Stimulated activated CD8-positive, alpha-beta memory T cell treated with anti-CD3 and anti-CD28 coated beads, Interleukin-4, amount 100 ng/mL, for 48 hours (primary cell): ENCODE results near the gene TRMT112.

ENCODE experiments used
- DNase-seq: peaks from one replicate; pipeline ENCODE4 v3.0.0-alpha.2; 2020

The TRMT112 gene

GRCh38 chr11:64306563-64306875, 10.8 kb downstream of the TRMT112 start:
- no peak for DNase-seq

GRCh38 chr11:64305691-64306562, 11.4 kb downstream of the TRMT112 start:
- DNase-seq = peak; percentile 81

DNA sequence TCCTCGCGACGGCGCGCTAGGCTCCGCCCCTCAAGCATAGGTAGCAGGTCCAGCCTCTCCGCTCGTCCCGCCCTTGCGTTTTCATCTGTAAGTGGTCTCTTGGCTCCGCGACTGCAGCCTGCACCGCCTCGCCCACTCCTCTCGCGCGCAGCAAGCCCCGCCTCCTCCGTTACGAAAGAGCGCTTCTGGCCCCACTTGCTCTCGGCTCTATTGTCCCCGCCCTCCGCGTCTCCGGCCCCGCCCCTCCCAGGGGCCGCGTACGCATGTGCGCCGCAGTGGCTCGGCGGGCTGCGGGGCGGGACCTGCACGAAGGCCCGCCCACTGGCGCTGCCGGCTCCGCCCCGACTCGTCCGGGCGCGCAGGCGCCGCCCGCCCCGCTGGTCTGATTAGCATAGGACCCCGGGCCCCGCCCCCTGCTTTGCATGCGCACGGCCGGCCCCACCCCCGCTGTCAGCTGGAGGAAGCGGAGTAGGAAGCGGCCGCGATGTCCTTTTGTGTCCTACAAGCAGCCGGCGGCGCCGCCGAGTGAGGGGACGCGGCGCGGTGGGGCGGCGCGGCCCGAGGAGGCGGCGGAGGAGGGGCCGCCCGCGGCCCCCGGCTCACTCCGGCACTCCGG, 12.2 kb downstream of the TRMT112 start, which contains the start of gene ESRRA:
Gene ESRRA (plus strand): TSS at position 450 of the 616 bp plus-strand sequence. CDS start 1,656 bp downstream, outside the sequence.
- peak; percentile 100 for DNase-seq

DNA sequence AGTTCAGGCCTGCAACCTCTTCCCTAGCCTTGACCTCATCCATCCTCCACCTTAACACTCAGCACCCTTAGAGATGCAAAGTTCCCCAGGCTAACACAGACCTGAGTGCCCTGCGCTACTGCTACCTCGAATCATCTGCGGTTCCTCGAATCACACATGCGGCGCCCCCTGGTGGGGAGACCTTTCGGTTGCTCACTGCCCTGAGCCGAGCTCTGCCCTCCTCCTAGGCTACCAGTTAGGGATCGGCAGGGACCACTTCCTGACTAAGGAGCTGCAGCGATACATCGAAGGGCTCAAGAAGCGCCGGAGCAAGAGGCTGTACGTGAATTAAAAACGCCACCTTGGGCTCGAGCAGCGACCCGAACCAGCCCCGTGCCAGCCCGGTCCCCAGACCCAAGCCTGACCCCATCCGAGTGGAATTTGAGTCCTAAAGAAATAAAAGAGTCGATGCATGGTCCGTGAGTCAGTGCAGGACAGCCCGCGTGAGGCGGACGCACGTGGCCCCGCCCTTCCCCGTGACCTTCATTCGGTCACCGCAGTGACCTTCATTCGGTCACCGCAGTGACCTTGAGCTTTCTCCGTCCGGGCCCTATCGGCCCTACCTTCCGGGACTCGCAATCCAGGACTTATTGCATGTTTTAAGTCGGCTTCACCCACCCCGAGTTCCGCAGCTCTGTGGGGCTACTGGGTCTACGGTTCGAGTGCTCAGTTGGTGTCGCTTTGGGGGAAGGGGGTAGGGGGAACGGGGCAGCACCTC, 12.9 kb downstream of the TRMT112 start:
- peak; percentile 99 for DNase-seq

DNA sequence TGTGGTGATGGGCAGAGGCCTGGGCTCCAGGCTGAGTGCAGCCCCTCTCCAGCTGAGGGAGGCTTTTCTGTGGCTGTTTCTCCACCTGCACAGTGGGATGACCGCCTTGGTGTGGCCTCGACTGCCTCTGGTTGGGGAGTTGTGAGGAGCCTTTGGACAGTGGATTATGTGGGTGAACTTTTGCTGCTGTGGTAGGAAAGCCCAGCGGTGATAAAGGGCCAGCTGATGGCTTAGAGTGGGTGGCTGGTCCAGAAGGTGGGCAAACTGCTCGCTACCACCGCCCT, 13.4 kb downstream of the TRMT112 start:
- DNase-seq = no peak

- DNase-seq = no peak
Measured at GRCh38 chr11:64303109-64304031, 14.0 kb downstream of the TRMT112 start.

DNA sequence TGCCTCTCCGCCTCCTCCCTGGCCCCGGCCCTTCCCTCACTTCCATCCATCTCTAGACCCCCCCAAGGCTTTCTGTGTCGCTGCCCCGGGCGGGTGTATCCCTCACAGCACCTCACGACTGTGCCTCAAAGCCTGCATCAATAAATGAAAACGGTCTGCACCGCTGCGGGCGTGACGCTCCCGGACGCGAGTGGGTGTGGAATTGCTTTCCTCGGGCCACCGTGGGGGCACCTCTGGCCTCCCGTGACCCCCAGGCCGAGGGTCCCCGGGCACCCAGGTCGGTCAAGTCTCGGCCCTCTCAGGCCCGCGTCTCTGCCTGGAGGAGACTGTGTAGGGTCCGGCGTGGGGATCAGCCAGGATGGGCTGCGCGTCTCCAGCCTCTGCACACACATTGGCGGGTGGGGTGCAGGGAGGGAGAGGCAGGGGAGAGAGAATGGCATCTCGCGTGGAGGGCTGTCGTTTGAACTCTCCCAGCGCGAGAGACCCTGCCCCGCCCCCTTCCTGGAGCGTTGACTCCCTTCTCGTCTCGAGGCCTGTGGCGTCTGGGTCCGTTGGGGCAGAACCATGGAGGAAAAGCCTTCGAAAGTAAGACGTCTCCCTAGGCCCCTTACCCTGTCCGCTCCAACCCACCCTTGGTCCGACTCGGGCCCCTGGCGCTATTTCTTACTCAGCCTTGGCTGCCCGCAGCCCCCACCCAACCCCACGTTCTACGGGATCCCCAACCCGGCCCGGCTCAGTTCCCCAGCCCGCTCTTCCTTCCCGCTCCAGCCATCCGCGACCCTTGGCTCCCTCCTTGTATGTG, 17.3 kb downstream of the TRMT112 start, which contains the start of gene CATSPERZ:
Gene CATSPERZ (plus strand): TSS at position 512 of the 802 bp plus-strand sequence. CDS start 53 bp downstream, at position 565.
- no peak for DNase-seq

- no peak for DNase-seq
Measured at GRCh38 chr11:64298966-64299846, 18.2 kb downstream of the TRMT112 start.

DNA sequence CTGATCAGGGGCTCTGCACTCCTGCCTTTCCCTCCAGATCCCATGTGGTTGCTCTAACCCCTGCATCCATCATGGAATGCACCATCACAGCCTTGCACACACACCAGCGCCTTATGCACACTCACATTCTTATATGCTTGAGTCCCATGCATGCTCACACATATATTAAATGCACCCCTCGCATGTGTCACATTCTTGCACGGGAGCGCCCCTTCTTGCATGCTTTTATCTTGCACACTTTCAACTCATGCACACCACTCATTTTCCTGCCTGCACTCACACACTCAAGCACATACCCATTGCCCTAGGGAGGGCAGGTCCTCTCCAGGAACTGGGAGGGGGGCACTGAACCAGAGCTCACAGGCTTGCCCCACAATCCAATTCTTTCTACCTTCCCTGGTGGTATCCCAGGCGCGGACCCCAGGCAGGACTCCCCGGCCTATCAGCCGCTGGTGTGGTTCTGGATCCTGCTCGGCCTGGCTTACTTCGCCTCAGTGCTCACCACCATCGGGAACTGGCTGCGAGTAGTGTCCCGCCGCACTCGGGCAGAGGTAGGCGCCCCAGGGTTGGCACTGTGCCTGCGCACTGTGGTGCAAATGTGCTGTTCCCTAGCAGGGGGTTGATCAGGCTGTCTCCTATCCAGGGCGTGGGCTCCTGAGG, 19.5 kb downstream of the TRMT112 start:
- DNase-seq = no peak

DNA sequence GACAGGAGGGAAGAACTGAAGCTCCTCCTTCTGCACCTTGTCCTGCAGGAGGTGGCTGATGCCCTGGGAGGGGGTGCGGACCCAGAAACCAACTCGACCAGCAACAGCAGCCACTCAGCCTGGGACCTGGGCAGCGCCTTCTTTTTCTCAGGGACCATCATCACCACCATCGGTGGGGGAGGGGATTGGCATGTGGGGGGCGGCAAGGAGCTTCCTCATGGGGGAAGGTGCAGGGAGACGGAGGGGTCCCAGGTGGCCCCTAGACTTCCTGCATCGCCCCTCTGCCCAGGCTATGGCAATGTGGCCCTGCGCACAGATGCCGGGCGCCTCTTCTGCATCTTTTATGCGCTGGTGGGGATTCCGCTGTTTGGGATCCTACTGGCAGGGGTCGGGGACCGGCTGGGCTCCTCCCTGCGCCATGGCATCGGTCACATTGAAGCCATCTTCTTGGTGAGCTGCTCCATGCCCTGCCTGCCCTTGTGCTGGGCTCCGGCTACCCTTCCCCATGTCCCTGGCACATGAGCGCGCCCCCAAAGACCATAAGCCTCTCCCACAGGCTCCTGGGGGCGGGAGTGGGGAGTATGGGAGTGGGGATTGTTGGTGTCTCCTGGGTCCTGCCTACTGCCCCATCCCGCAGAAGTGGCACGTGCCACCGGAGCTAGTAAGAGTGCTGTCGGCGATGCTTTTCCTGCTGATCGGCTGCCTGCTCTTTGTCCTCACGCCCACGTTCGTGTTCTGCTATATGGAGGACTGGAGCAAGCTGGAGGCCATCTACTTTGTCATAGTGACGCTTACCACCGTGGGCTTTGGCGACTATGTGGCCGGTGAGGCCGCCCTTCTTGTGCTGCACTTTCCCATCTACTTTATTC, 20.3 kb downstream of the TRMT112 start:
- DNase-seq = no peak

DNA sequence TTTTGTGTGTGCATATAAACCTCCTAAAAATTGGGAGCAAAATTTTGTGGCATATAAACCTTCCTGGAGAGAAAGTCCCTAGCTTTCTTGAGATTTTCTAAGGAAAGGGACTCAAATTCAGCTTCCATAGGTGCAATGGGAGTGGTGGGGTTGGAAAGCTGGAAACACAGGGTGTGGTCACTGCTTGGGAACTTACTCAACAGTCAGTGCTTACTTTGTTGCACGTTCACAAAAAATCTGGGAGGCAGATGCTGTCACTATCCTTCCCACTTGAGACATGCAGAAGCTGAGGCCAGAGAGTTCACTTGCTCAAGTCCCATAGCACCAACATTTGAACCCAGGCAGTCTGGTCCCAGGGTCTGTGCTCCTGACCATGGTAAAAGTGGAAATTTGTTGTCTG, 21.1 kb downstream of the TRMT112 start:
- no peak for DNase-seq

- DNase-seq = no peak
Measured at GRCh38 chr11:64295760-64296159, 21.6 kb downstream of the TRMT112 start.

- DNase-seq = no peak
Measured at GRCh38 chr11:64294774-64295173, 22.6 kb downstream of the TRMT112 start.

DNA sequence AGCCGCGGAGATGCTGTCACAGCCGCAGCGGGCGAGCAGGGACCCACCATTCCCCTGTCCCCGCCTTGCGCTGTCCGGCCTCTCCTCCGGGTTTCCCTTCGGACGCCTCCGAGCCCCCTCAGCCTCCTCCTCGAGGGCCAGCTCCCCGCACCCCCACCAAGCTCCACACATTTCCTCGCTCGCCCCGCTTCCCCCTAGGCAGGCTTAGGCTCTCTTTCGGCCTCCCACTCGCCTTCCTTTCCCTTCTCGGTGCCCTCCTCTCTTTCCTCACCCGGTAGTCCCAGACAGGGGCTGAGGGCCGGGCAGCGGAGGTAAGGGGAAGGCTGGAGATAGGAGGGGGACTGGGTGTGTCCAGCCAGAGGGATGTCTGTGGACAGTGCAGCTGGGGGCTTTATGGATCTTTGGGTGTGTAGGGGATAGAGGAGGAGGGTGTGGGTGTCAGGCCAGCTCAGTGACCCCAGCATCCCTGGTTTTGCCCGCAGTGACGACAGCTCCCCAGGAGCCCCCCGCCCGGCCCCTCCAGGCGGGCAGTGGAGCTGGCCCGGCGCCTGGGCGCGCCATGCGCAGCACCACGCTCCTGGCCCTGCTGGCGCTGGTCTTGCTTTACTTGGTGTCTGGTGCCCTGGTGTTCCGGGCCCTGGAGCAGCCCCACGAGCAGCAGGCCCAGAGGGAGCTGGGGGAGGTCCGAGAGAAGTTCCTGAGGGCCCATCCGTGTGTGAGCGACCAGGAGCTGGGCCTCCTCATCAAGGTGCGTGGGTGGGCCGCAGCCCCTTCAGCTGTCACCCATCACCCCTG, 24.7 kb downstream of the TRMT112 start:
- DNase-seq = no peak

DNA sequence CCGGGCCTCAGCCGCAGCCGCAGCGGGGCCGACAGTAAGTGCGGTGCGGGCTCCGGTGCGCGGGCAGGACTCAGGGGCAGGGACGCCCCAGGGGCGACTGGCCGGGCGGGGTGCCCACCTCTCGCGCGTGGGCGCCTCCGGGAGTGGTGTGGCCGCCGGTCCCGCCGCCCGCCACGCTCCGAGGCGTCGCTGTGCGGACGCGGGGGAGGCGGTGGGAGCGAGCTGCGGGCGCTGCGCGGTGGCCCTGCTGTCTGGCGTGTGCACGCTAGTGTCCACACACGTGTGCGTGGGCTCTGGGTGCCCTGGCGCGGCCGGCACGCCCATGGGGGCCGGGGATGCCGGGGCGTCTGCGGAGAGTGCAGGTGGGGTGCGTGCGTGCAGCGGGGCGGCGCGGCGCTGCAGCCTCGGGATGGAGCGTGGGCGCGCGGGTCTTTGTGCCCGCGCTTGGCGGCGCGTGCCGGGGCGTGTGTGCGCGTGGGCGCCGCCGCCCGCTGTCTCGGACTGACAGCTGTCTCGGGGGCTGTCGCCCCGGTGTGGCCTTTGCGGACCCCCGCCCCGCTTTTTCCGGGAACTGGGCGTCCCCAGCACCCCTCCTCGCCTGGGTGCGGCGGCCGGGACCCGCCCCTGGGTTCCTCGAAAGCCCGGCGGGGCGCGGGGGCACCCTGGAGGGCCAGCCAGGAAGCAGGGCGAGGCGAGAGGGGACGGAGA, 25.5 kb downstream of the TRMT112 start:
- no peak for DNase-seq

DNA sequence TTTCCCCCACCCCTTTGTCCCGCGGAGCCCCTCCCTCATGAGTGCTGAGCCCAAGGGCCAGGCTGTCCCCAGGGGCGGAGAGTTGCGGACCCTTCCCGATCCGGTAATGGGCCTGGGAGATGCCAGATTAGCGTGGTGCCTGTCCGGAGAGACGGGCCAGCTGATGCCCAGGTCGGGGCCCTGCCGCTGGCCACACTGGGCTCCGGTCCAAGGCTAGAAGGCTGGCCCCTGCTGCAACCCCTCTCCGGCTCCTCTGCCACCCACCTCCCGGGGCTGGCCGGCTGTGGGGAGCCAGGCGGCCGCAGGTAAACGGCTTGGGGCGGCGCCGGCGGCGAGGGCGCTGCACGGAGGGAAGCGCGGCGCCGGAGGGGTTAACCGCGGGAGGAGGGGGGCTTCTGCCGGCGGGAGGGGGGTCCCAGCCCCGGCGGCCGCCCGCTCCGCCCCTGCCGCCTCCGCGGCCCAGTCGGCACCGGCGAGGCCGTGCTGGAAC, 26.1 kb downstream of the TRMT112 start, which contains the start of gene KCNK4:
Gene KCNK4 (plus strand): TSS at position 41 of the 490 bp plus-strand sequence. CDS start 1,717 bp downstream, outside the sequence.
- no peak for DNase-seq
